Thyroid gland (tissue), 4 donors: Measurements from ENCODE around the gene NACC1. TPM values are rescaled to one million over a fixed set of nuclear protein-coding genes. Genes with fewer than 3 reads are reported as not detected.

ENCODE experiments used
- DNase-seq, 2 donors: peaks; one replicate each; pipeline ENCODE4 v3.0.0-alpha.2; 2019
- H3K27ac ChIP-seq, 3 donors: fragments of 200-600 bp; sonication (generic); 1 replicate in 2 of 3; 2 replicates in 1 of 3; pipeline ENCODE4 v1.5.1; 2016 to 2019; ENCODE audit warnings: mild to moderate bottlenecking in 1 of 3, moderate library complexity in 1 of 3
- H3K27me3 ChIP-seq: fragments of 200-600 bp; sonication (generic); one replicate; pipeline ENCODE4 v1.5.1; 2019
- H3K36me3 ChIP-seq, 2 donors: fragments of 200-600 bp; sonication (generic); one replicate each; pipeline ENCODE4 v1.5.1; 2016 to 2019
- H3K4me1 ChIP-seq, 2 donors: fragments of 200-600 bp; sonication (generic); one replicate each; pipeline ENCODE4 v1.5.1; 2017 to 2019
- H3K4me3 ChIP-seq, 3 donors: fragments of 200-600 bp; sonication (generic); replicated peaks in 1 of 3; 1 replicate in 2 of 3; 2 replicates in 1 of 3; pipeline ENCODE4 v1.5.1; 2016; ENCODE audit warnings: mild to moderate bottlenecking in 1 of 3
- H3K9me3 ChIP-seq: fragments of 200-600 bp; sonication (generic); one replicate; pipeline ENCODE4 v1.5.1; 2017
- CTCF ChIP-seq, 6 experiments: fragments of 200-600 bp in 3 of 6; fragments of 450-650 bp in 3 of 6; sonication (generic) in 3 of 6; IDR thresholded peaks; one replicate each; pipeline ENCODE4 v1.5.1; 2016 to 2019; ENCODE audit warnings: antibody characterized with exemption in 6 of 6, mild to moderate bottlenecking in 2 of 6, inconsistent platforms in 1 of 6, moderate library complexity in 1 of 6
- POLR2A ChIP-seq, 2 donors: fragments of 450-650 bp; IDR thresholded peaks; one replicate each; pipeline ENCODE4 v1.6.1; 2017; ENCODE audit warnings: antibody characterized with exemption in 2 of 2, mild to moderate bottlenecking in 2 of 2, moderate library complexity in 1 of 2
- WGBS, 2 donors: methylation state at CpG; one replicate each; pipeline ENCODE4 v1.1.5; 2017; 5-methylcytosine and 5-hydroxymethylcytosine counted together
- intact Hi-C: fragments of 100-400 bp; cut with DNase I; formaldehyde crosslinking; loops from one replicate; pipeline ENCODE4 v1.15.1; 2023
- total RNA-seq, 4 donors: library from RNA; depleted of rRNA; stranded (reverse); fragments of >200 nt; gene quantifications; one replicate each; pipeline ENCODE4 v1.2.3, GENCODE V29; 2016

The NACC1 gene
- total RNA-seq, 4 donors from 2014 or later, result 16.9 to 67.7 (median 43.0) TPM

DNA sequence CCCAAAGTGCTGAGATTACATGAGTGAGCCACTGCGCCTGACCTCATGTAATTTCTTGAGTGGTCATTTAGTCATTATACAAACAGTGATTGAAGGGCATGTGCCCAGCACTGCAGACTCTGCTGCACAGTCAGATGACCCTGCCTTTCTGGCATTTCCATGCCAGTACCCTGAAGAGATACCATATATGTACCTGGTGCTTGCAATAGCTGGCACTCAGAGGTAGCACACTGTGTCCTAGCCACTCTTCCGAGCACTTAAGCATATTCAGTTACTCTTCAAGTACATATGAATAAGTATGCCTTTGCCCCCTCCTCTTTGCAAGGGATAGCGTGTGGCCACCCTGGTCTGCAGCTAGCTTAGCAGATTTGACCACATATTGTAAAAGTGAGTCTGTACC is 16.6 kb downstream of the NACC1 start:
- DNase-seq, result peak; percentile 82 to 87
- WGBS, 2 donors, result 58 to 64% methylated on average over 3 of the region's 3 CpGs
- Histone ChIP-seq H3K36me3 (peaks cover 27 to 33% of the 10 kb centered on the region in 2 donors), H3K27ac (peak overlapping the region; percentile 66 to 78 (median 68)), H3K4me3 (no peak overlapping the region), H3K9me3 (no peaks in the 10 kb centered on the region), H3K4me1 (peaks cover 8 to 22% of the 10 kb centered on the region in 2 donors), H3K27me3 (no peaks in the 10 kb centered on the region)
- TF ChIP-seq POLR2A (IDR thresholded peaks at IDR 0.05) (peak in 1 of 2 donors; percentile 33), CTCF (IDR thresholded peaks at IDR 0.05) (no peak)
- intact Hi-C loops, result no loop called here

GRCh38 chr19:13135068-13136062 is 17.3 kb downstream of the NACC1 start:
- DNase-seq, result peak; percentile 18 to 28
- Histone ChIP-seq H3K36me3 (peaks cover 27 to 33% of the 10 kb centered on the region in 2 donors), H3K4me1 (peaks cover 8 to 22% of the 10 kb centered on the region in 2 donors), H3K9me3 (no peaks in the 10 kb centered on the region), H3K4me3 (no peak overlapping the region), H3K27ac (peak overlapping the region; percentile 30 to 66 (median 51)), H3K27me3 (no peaks in the 10 kb centered on the region)
- no peak for TF ChIP-seq POLR2A (IDR thresholded peaks at IDR 0.05)
- TF ChIP-seq CTCF (IDR thresholded peaks at IDR 0.05), result no peak
- 94 to 95% methylated on average over 17 to 32 of the region's 60 CpGs for WGBS, 2 donors
- intact Hi-C loops, result no loop called here

- 89 to 94% methylated on average over 19 to 20 of the region's 28 CpGs for WGBS, 2 donors
- intact Hi-C loops, result no loop called here
- Histone ChIP-seq H3K36me3 (peaks cover 27 to 33% of the 10 kb centered on the region in 2 donors), H3K27ac (no peak overlapping the region), H3K27me3 (no peaks in the 10 kb centered on the region), H3K9me3 (no peaks in the 10 kb centered on the region), H3K4me3 (no peak overlapping the region), H3K4me1 (peaks cover 8 to 22% of the 10 kb centered on the region in 2 donors)
- DNase-seq, result no peak
- TF ChIP-seq CTCF (IDR thresholded peaks at IDR 0.05) (no peak), POLR2A (IDR thresholded peaks at IDR 0.05) (no peak)
Observed at GRCh38 chr19:13137290-13137794, 19.3 kb downstream of the NACC1 start.

DNA sequence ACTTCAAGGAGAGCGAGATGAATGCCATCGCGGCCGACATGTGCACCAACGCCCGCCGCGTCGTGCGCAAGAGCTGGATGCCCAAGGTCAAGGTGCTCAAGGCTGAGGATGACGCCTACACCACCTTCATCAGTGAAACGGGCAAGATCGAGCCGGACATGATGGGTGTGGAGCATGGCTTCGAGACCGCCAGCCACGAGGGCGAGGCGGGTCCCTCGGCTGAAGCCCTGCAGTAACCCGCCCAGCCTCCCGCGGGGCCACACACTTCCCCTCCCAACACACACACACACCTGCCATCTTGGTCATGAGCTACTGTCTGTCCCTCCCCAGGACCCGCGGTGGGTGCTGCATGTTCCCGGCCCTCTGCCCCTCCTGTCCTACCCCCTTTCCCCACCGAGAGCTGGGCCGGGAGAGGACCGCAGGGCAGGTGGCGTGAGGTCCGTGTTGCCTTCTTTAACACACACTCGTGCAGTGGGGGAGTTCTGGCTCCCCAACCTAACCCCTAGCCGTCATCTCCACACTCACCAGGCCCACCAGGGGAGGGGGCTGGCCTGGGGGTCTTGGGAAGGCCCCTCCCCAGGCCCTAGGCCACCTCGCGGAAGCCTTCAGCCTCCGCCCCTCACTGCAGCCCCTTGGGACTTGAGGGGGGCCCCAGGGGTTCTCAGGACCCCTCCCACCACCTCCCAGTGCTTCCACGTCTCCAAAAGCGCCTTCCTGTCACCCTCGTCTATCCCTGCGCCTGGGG is 20.3 kb downstream of the NACC1 start:
- H3K36me3 ChIP-seq, result peaks cover 27 to 33% of the 10 kb centered on the region in 2 donors
- H3K4me3 ChIP-seq, result no peak overlapping the region
- no peaks in the 10 kb centered on the region for H3K27me3 ChIP-seq
- intact Hi-C loops, result no loop called here
- no peak overlapping the region for H3K27ac ChIP-seq
- no peak for DNase-seq
- TF ChIP-seq CTCF (IDR thresholded peaks at IDR 0.05) (no peak), POLR2A (IDR thresholded peaks at IDR 0.05) (no peak)
- H3K4me1 ChIP-seq, result peaks cover 8 to 16% of the 10 kb centered on the region in 2 donors
- WGBS, 2 donors, result 94 to 95% methylated on average over 31 to 40 of the region's 40 CpGs
- H3K9me3 ChIP-seq, result no peaks in the 10 kb centered on the region
